Astrocyte of the spinal cord (primary cell): Measurements from ENCODE around the gene DHCR24.
A peak's percentile ranks its signal among the peaks of the same experiment; 100 is the strongest.

Source experiments
- DNase-seq: peaks from one replicate; pipeline ENCODE4 v3.0.0; 2011; ENCODE audit warnings: low read depth, low spot score
- H3K4me3 ChIP-seq: 2 replicates; pipeline ENCODE4 v1.5.1; 2011; ENCODE audit warnings: low read depth, mild to moderate bottlenecking, low read length, moderate library complexity
- CTCF ChIP-seq: IDR thresholded peaks from 2 replicates; pipeline ENCODE4 v1.5.1; 2012; ENCODE audit warnings: low read depth, mild to moderate bottlenecking, low read length, inconsistent platforms
- in situ Hi-C: cut with HindIII; loops from 2 replicates; pipeline ENCODE4 v1.10.0; 2017; ENCODE audit warnings: low sequenced_read_pairs

Gene DHCR24

GRCh38 chr1:54889132-54889725 is 2.2 kb upstream of the DHCR24 start:
- no peak for TF ChIP-seq CTCF
- in situ Hi-C loops: no loop called here
- DNase-seq: no peak
- no peak overlapping the region for H3K4me3 ChIP-seq

DNA sequence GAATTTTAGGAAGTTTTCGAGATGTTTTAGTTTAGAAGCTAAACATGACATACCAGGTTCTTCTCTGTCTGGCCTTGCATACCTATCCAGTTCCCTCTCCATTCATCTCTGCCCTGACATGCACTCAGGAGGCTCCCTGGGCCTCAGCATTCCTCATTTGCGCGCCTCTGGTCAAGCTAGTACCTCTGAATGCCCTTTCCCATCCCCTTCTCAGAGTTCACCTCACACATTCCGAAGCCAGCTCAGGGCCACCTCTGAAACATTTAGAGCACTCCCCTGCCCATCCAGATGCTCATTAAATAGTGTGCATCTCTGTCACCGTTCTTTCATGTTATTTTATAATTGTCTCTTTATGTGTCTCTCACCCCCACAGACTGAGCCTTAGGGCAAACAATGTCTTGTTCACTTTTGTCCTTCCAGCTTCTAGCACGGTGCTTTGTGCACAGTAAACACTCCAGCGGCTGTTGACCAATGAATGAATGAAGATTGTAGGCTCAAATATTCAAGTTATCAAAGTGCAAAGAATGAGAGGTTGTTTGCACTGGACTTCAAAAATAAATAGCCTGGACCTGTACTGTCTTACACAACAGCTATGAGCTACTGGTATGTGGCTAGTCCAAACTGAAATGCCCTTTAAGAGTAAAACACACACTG is 1.2 kb upstream of the DHCR24 start:
- no peak for TF ChIP-seq CTCF
- H3K4me3 ChIP-seq: no peak overlapping the region
- no peak for DNase-seq
- in situ Hi-C loops: no loop called here

GRCh38 chr1:54887665-54888071 is 673 bp upstream of the DHCR24 start:
- no peak for DNase-seq
- no peak for TF ChIP-seq CTCF
- in situ Hi-C loops: no loop called here
- H3K4me3 ChIP-seq: peak overlapping the region; percentile 78

- in situ Hi-C loops: no loop called here
- H3K4me3 ChIP-seq: peak overlapping the region; percentile 78
- no peak for TF ChIP-seq CTCF
- DNase-seq: no peak
Observed at GRCh38 chr1:54885807-54886723, 930 bp downstream of the DHCR24 start.

DNA sequence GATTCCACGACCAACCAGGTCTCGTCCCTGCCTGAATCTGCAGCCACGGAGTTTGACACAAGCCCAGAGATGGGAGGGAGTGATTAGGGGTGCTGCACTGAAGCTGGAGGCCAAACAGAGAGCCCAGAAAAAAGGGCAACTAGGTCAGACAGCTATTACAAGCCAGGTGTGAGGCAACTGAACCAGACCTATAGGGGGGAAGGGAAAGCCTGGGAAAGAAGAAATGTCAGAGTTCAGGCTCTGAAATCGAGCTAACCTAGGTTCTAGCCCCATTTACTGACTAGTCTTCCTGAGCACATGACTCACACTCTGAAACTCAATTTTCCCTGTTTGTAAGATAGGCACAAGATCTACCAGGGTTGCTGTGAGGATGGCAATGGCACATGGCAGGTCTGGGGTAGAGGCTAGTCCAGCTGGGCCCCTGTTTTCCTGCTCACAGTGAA is 1.7 kb downstream of the DHCR24 start:
- DNase-seq: no peak
- no peak for TF ChIP-seq CTCF
- no peak overlapping the region for H3K4me3 ChIP-seq
- in situ Hi-C loops: no loop called here

DNA sequence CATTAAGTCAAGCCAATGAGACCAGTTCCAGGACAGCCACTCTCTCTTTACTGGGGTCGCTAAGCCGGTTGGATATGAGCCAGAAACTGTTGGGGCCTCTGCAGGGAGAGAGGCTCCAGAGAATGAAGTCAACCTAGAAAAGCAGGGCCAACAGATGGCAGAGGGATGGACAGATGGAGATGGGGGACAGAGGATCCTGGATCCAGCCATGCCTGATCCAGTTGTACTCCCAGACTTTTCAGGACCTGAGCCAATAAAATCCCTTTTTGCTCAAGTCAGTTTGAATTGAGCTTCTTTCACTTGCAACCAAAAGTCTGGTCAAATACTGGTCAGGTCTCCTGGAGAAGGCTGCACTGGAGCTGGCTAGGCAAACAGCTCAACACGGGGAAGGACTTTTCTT is 2.2 kb downstream of the DHCR24 start:
- no peak for TF ChIP-seq CTCF
- in situ Hi-C loops: no loop called here
- no peak overlapping the region for H3K4me3 ChIP-seq
- no peak for DNase-seq
